Naive thymus-derived CD4-positive, alpha-beta T cell (primary cell): ENCODE results near the gene SLC38A3. TPM values are rescaled to one million over a fixed set of nuclear protein-coding genes. Genes with fewer than 3 reads are reported as not detected.
A peak's percentile ranks its signal among the peaks of the same experiment; 100 is the strongest.
"Not testable (repeated sequence)": the region's sequence is repeated elsewhere in the genome, so short reads cannot be mapped to it uniquely, and the experiment has no call there.

Experiments
- ATAC-seq: fragments of 150-1000 bp; cut with Tn5 transposase; 2 replicates; pipeline ENCODE4 v1.10.0; 2021; ENCODE audit warnings: mild to moderate bottlenecking, moderate library complexity
- CTCF ChIA-PET: fragments of 350-600 bp; sonication (Branson Sonifier 250); formaldehyde crosslinking; loops from one replicate; lab custom pipeline; 2021; ENCODE audit warnings: antibody characterized with exemption; lab: Charles Lee
- POLR2A ChIA-PET: fragments of 350-600 bp; sonication (Branson Sonifier 250); formaldehyde crosslinking; loops from one replicate; lab custom pipeline; 2021; ENCODE audit warnings: antibody characterized with exemption, inconsistent platforms; lab: Charles Lee
- DNase-seq, 9 donors: peaks; one replicate each; pipeline versions ENCODE4 v3.0.0 to v3.0.0-alpha.2; 2020 to 2022; ENCODE audit warnings: mixed read lengths in 1 of 9
- H3K27ac ChIP-seq: one replicate; pipeline ENCODE4 v1.7.0; 2013; ENCODE audit warnings: mild to moderate bottlenecking, low read depth, low read length, moderate library complexity
- H3K27me3 ChIP-seq, 2 donors: one replicate each; pipeline ENCODE4 v1.7.0; 2013; ENCODE audit warnings: low read length in 2 of 2, mild to moderate bottlenecking in 2 of 2, moderate library complexity in 2 of 2; ENCODE audit not compliant: control insufficient read depth in 2 of 2, insufficient read depth in 2 of 2
- H3K36me3 ChIP-seq, 3 experiments: 1 replicate in 2 of 3; 2 replicates in 1 of 3; pipeline ENCODE4 v1.7.0; 2013; ENCODE audit warnings: low read length in 3 of 3, mild to moderate bottlenecking in 3 of 3, moderate library complexity in 1 of 3; ENCODE audit not compliant: insufficient read depth in 3 of 3, control insufficient read depth in 2 of 3
- H3K4me1 ChIP-seq, 2 donors: one replicate each; pipeline ENCODE4 v1.7.0; 2013; ENCODE audit warnings: low read length in 2 of 2, mild to moderate bottlenecking in 2 of 2, moderate library complexity in 1 of 2; ENCODE audit not compliant: control insufficient read depth in 2 of 2, insufficient read depth in 2 of 2
- H3K4me3 ChIP-seq: 2 replicates; pipeline ENCODE4 v1.7.0; 2013; ENCODE audit warnings: mild to moderate bottlenecking, low read length
- H3K9me3 ChIP-seq, 3 experiments: 1 replicate in 2 of 3; 2 replicates in 1 of 3; pipeline ENCODE4 v1.7.0; 2013; ENCODE audit warnings: low read length in 3 of 3; ENCODE audit not compliant: control insufficient read depth in 2 of 3
- H3K27ac Mint-ChIP-seq, 9 donors: one replicate each; pipeline ENCODE4 v1.8.0; 2020 to 2022; ENCODE audit warnings: mixed read lengths in 9 of 9, mild to moderate bottlenecking in 8 of 9, moderate library complexity in 5 of 9, inconsistent platforms in 2 of 9
- H3K27me3 Mint-ChIP-seq, 5 donors: one replicate each; pipeline ENCODE4 v1.8.0; 2021 to 2022; ENCODE audit warnings: mixed read lengths in 5 of 5, mild to moderate bottlenecking in 1 of 5
- H3K36me3 Mint-ChIP-seq, 5 donors: one replicate each; pipeline ENCODE4 v1.8.0; 2020 to 2022; ENCODE audit warnings: mixed read lengths in 5 of 5, mild to moderate bottlenecking in 3 of 5, inconsistent platforms in 1 of 5
- H3K4me1 Mint-ChIP-seq, 7 donors: one replicate each; pipeline ENCODE4 v1.8.0; 2020 to 2022; ENCODE audit warnings: mixed read lengths in 7 of 7, mild to moderate bottlenecking in 3 of 7, inconsistent platforms in 1 of 7
- H3K4me3 Mint-ChIP-seq, 10 donors: one replicate each; pipeline ENCODE4 v1.8.0; 2020 to 2022; ENCODE audit warnings: mild to moderate bottlenecking in 10 of 10, mixed read lengths in 10 of 10, moderate library complexity in 6 of 10, inconsistent platforms in 2 of 10
- H3K9me3 Mint-ChIP-seq, 11 donors: one replicate each; pipeline ENCODE4 v1.8.0; 2020 to 2022; ENCODE audit warnings: mixed read lengths in 11 of 11, mild to moderate bottlenecking in 4 of 11, inconsistent platforms in 1 of 11, moderate library complexity in 1 of 11
- intact Hi-C, 2 donors: fragments of 100-400 bp; cut with micrococcal nuclease; formaldehyde crosslinking; loops; one replicate each; pipeline ENCODE4 v1.15.1; 2023
- polyA plus RNA-seq, 2 donors: library from polyadenylated mRNA; unstranded; fragments of 300-500 nt; fragmentation: Illumina TruSeq; gene quantifications; one replicate each; pipeline ENCODE4 v1.2.3, GENCODE V29; 2021
- total RNA-seq, 6 experiments: library from RNA in 5 of 6; stranded (reverse) in 5 of 6; gene quantifications; 1 replicate in 5 of 6; 2 replicates in 1 of 6; pipeline ENCODE4 v1.2.3 and lab custom pipeline; 2021 to 2026

SLC38A3 gene
- total and polyA plus RNA-seq, 7 experiments from 2014 or later = 1.8 TPM; not detected in 6

- Mint-ChIP-seq H3K9me3 (no peaks in the 10 kb centered on the region), H3K27me3 (peaks cover 26 to 51% (median 32%) of the 10 kb centered on the region in 5 donors), H3K27ac (no peak overlapping the region), H3K4me3 (no peak overlapping the region), H3K4me1 (peaks cover 0 to 2% (median 0%) of the 10 kb centered on the region in 7 donors), H3K36me3 (peaks cover 0 to 5% (median 0%) of the 10 kb centered on the region in 5 donors)
- ChIA-PET CTCF (no interaction called here), POLR2A (no interaction called here)
- H3K4me1 ChIP-seq = peaks cover 0 to 6% of the 10 kb centered on the region in 2 donors
- H3K4me3 ChIP-seq = no peak overlapping the region
- DNase-seq (no peak), ATAC-seq (no peak)
- H3K36me3 ChIP-seq = no peaks in the 10 kb centered on the region
- no peak overlapping the region for H3K27ac ChIP-seq
- H3K27me3 ChIP-seq = peaks cover 0 to 10% of the 10 kb centered on the region in 2 donors
- intact Hi-C loops = no loop called here
- no peaks in the 10 kb centered on the region for H3K9me3 ChIP-seq
These were observed 2.4 kb downstream of the SLC38A3 start for GRCh38 chr3:50207359-50208042.

- Histone ChIP-seq H3K27ac (no peak overlapping the region), H3K36me3 (no peaks in the 10 kb centered on the region), H3K4me3 (no peak overlapping the region), H3K4me1 (peaks cover 0 to 6% of the 10 kb centered on the region in 2 donors), H3K27me3 (peaks cover 0 to 4% of the 10 kb centered on the region in 2 donors), H3K9me3 (no peaks in the 10 kb centered on the region)
- Mint-ChIP-seq H3K4me3 (no peak overlapping the region), H3K36me3 (no peaks in the 10 kb centered on the region), H3K27me3 (peaks cover 17 to 40% (median 23%) of the 10 kb centered on the region in 5 donors), H3K27ac (no peak overlapping the region), H3K4me1 (peaks cover 0 to 2% (median 0%) of the 10 kb centered on the region in 7 donors), H3K9me3 (no peaks in the 10 kb centered on the region)
- ATAC-seq (no peak), DNase-seq (no peak)
- POLR2A ChIA-PET = interaction anchor here (0.6 kb wide), 1 partner anchor 97 kb away, joined by 5 read pairs; no protein-coding TSS in a partner anchor
- CTCF ChIA-PET = no interaction called here
- intact Hi-C loops = no loop called here
These were observed 3.7 kb downstream of the SLC38A3 start for GRCh38 chr3:50208677-50209344.

- peaks cover 0 to 2% (median 0%) of the 10 kb centered on the region in 7 donors for H3K4me1 Mint-ChIP-seq
- intact Hi-C loops = no loop called here
- H3K27me3 Mint-ChIP-seq = peaks cover 11 to 29% (median 23%) of the 10 kb centered on the region in 5 donors
- H3K9me3 Mint-ChIP-seq = no peaks in the 10 kb centered on the region
- no peak overlapping the region for H3K4me3 ChIP-seq
- DNase-seq (no peak), ATAC-seq (no peak)
- peaks cover 0 to 6% of the 10 kb centered on the region in 2 donors for H3K4me1 ChIP-seq
- H3K4me3 Mint-ChIP-seq = no peak overlapping the region
- H3K27me3 ChIP-seq = no peaks in the 10 kb centered on the region
- H3K9me3 ChIP-seq = no peaks in the 10 kb centered on the region
- ChIA-PET POLR2A (no interaction called here), CTCF (interaction anchor here (1.5 kb wide), 1 partner anchor 11 kb away, joined by 4 read pairs; no protein-coding TSS in a partner anchor)
- H3K27ac ChIP-seq = no peak overlapping the region
- H3K27ac Mint-ChIP-seq = no peak overlapping the region
- H3K36me3 ChIP-seq = no peaks in the 10 kb centered on the region
- no peaks in the 10 kb centered on the region for H3K36me3 Mint-ChIP-seq
These were observed 5.1 kb downstream of the SLC38A3 start for GRCh38 chr3:50210176-50210509.

DNA sequence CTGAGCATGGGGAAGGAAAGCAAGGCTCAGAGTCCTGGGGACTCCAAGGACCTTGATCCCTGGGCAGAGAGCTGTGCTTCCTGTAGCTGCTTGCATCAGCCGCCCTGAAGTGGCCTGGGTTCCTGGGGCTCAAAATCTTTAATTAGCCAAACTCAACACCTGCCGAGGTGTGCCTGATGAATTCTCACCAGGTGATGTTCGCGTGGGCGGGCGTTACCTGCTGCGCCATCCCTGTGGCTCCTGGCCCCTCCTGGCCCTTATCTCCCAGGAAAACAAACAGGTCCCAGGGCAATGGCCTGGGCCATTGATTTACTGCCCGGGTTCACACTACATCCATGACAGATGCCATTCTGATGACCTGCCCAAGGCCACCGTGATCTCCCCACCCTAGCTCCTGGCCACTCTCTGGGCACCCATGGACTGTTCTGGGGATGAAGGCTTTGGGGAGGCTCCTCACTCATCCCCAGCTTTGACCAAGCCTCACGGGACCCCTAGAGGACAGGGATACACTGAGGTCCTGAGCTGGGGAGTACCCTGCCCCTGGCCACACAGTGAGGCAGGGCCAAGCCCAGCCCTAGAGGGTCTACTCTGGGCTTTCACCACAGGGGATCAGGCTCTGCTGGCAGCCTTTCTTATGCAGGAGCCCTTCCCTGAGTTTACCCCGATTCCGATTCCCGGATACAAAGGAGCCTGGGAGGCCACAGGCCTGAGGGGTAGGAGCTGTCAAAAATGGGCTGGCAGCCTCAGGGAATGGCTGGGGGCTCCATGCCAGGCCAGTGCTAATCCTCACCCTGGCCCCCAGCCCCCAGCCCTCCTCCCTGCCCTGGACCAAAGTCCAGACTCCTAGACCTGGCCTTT lies 5.7 kb downstream of the SLC38A3 start:
- ATAC-seq = no peak

DNA sequence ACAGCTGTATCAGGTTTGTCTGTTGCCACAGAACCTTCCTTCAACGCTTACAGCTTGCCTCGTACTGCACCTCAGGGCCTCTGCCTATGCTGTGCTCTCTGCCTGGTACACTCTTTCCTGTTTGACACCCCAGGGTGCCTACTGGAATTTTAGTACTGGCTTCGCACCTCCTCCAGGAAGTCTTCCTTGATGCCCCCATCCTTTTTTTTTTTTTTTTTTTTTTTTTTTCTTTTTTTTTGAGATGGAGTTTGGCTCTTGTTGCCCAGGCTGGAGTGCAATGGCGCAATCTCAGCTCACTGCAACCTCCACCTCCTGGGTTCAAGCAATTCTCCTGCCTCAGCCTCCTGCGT lies 6.3 kb downstream of the SLC38A3 start:
- H3K27ac Mint-ChIP-seq, H3K27ac ChIP-seq, H3K9me3 ChIP-seq, H3K4me3 ChIP-seq, H3K36me3 Mint-ChIP-seq, H3K36me3 ChIP-seq, POLR2A ChIA-PET, H3K4me1 Mint-ChIP-seq, DNase-seq, intact Hi-C loops, ATAC-seq, H3K4me3 Mint-ChIP-seq, H3K4me1 ChIP-seq, H3K9me3 Mint-ChIP-seq, H3K27me3 ChIP-seq: not testable (repeated sequence)
- H3K27me3 Mint-ChIP-seq = peaks cover 8 to 25% (median 19%) of the 10 kb centered on the region in 5 donors
- CTCF ChIA-PET = interaction anchor here (1.1 to 1.5 kb wide), 2 partner anchors 10 to 17 kb away, joined by 4 to 6 read pairs; no protein-coding TSS in a partner anchor

More for the DNA sequence above, 5.7 kb downstream of the SLC38A3 start:
- H3K4me1 ChIP-seq = peaks cover 0 to under 1% of the 10 kb centered on the region in 2 donors
- H3K4me1 Mint-ChIP-seq = no peaks in the 10 kb centered on the region
- H3K4me3 Mint-ChIP-seq = no peak overlapping the region
- H3K36me3 Mint-ChIP-seq = no peaks in the 10 kb centered on the region
- intact Hi-C loops = no loop called here
- no peaks in the 10 kb centered on the region for H3K9me3 ChIP-seq
- no peaks in the 10 kb centered on the region for H3K27me3 ChIP-seq
- H3K27me3 Mint-ChIP-seq = peaks cover 11 to 28% (median 23%) of the 10 kb centered on the region in 5 donors
- no peaks in the 10 kb centered on the region for H3K36me3 ChIP-seq
- no peak overlapping the region for H3K4me3 ChIP-seq
- no peak overlapping the region for H3K27ac Mint-ChIP-seq
- H3K9me3 Mint-ChIP-seq = no peaks in the 10 kb centered on the region
- DNase-seq = no peak
- H3K27ac ChIP-seq = no peak overlapping the region
- ChIA-PET POLR2A (no interaction called here), CTCF (interaction anchor here (1.5 kb wide), 1 partner anchor 11 kb away, joined by 4 read pairs; no protein-coding TSS in a partner anchor)

GRCh38 chr3:50211930-50212329 lies 6.9 kb downstream of the SLC38A3 start:
- Histone ChIP-seq H3K36me3 (no peaks in the 10 kb centered on the region), H3K27ac (no peak overlapping the region), H3K4me3 (no peak overlapping the region), H3K9me3 (no peaks in the 10 kb centered on the region), H3K27me3 (no peaks in the 10 kb centered on the region), H3K4me1 (no peaks in the 10 kb centered on the region)
- Mint-ChIP-seq H3K4me3 (no peak overlapping the region), H3K9me3 (no peaks in the 10 kb centered on the region), H3K36me3 (no peaks in the 10 kb centered on the region), H3K4me1 (no peaks in the 10 kb centered on the region), H3K27ac (peak overlapping the region in 1 of 9 donors; percentile 51), H3K27me3 (peaks cover 2 to 19% (median 14%) of the 10 kb centered on the region in 5 donors)
- intact Hi-C loops = no loop called here
- ChIA-PET CTCF (interaction anchor here (1.1 kb wide), 1 partner anchor 17 kb away, joined by 6 read pairs; no protein-coding TSS in a partner anchor), POLR2A (no interaction called here)
- DNase-seq (peak in 1 of 9 donors; percentile 45), ATAC-seq (no peak)
